NB4 (cell line): ENCODE results near the gene PRTN3.

Source experiments
- MYC ChIP-seq: IDR thresholded peaks from 2 replicates; pipeline ENCODE4 v1.6.1; 2011; ENCODE audit warnings: low read depth, low read length
- POLR2A ChIP-seq: IDR thresholded peaks from 2 replicates; pipeline ENCODE4 v1.6.1; 2011; ENCODE audit warnings: mild to moderate bottlenecking; ENCODE audit not compliant: insufficient read length; ENCODE audit errors: extremely low read depth
- TF ChIP-seq, protein P1 (sequence below): IDR thresholded peaks from one replicate; pipeline ENCODE4 v1.5.1; 2012; ENCODE audit warnings: low read depth, low read length

DNA sequence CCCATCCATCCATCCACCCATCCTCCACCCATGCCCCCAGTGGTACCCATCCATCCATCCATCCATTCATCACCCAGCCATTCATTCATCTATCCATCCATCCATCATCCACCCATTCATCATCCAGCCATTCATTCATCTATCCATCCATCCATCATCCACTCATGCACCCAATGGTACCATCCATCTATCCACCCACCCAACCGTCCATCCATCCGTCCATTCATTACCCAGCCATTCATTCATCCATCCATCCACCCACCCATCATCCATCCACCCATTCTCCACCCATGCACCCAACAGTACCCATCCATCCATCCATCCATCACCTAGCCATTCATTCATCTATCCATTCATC, 24.3 kb upstream of the PRTN3 start:
- TF ChIP-seq POLR2A (no peak), MYC (no peak)
- TF ChIP-seq, protein P1, sequence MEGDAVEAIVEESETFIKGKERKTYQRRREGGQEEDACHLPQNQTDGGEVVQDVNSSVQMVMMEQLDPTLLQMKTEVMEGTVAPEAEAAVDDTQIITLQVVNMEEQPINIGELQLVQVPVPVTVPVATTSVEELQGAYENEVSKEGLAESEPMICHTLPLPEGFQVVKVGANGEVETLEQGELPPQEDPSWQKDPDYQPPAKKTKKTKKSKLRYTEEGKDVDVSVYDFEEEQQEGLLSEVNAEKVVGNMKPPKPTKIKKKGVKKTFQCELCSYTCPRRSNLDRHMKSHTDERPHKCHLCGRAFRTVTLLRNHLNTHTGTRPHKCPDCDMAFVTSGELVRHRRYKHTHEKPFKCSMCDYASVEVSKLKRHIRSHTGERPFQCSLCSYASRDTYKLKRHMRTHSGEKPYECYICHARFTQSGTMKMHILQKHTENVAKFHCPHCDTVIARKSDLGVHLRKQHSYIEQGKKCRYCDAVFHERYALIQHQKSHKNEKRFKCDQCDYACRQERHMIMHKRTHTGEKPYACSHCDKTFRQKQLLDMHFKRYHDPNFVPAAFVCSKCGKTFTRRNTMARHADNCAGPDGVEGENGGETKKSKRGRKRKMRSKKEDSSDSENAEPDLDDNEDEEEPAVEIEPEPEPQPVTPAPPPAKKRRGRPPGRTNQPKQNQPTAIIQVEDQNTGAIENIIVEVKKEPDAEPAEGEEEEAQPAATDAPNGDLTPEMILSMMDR = no peak
